Measurements from ENCODE around the gene ANXA11.
"Not testable (repeated sequence)": the region's sequence is repeated elsewhere in the genome, so short reads cannot be mapped to it uniquely, and the experiment has no call there.

DNA sequence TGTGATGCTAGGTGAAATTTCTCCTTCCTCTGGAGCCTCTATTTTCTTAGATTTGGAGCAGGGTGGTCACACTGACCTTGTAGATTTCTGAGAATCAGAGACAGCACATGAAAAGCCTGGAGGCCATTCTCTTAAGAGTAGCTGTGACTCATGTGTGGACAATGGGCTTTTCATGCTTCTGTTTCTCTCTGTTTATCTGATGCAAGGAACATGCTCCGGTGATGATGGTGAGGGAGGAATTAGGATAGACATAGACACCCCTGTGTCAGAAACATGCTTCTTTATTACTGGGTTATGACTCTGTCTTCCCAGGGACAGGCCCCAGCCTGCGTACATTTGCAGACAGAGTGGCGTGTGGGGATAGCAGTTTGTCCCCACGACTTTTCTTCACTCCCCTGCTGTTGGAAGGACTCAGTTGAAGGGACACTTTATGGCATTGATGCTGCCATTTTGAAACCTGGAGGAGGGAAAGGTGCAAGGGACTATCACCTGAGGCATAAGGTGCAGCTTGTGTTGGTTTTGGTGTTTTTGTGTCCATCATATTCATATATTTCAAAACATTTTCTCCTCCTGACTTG lies 46.5 kb upstream of the ANXA11 start:
- TF ChIP-seq POLR2AphosphoS5, POLR2A (IDR thresholded peaks at IDR 0.05): not testable (repeated sequence)
- TF ChIP-seq, protein P1, sequence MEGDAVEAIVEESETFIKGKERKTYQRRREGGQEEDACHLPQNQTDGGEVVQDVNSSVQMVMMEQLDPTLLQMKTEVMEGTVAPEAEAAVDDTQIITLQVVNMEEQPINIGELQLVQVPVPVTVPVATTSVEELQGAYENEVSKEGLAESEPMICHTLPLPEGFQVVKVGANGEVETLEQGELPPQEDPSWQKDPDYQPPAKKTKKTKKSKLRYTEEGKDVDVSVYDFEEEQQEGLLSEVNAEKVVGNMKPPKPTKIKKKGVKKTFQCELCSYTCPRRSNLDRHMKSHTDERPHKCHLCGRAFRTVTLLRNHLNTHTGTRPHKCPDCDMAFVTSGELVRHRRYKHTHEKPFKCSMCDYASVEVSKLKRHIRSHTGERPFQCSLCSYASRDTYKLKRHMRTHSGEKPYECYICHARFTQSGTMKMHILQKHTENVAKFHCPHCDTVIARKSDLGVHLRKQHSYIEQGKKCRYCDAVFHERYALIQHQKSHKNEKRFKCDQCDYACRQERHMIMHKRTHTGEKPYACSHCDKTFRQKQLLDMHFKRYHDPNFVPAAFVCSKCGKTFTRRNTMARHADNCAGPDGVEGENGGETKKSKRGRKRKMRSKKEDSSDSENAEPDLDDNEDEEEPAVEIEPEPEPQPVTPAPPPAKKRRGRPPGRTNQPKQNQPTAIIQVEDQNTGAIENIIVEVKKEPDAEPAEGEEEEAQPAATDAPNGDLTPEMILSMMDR (IDR thresholded peaks at IDR 0.05): not testable (repeated sequence)

Data from prostate gland (tissue), 2 donors.